Stimulated activated CD4-positive, alpha-beta T cell treated with anti-CD3 and anti-CD28 coated beads, Interleukin-4, amount 100 ng/mL, for 48 hours (primary cell): ENCODE results near the gene OR6V1.
A peak's percentile ranks its signal among the peaks of the same experiment; 100 is the strongest.

Experiments
- DNase-seq, 2 donors: peaks; one replicate each; pipeline ENCODE4 v3.0.0-alpha.2; 2020; ENCODE audit warnings: low read depth in 2 of 2

OR6V1 gene

GRCh38 chr7:143052041-143052440, at the start of gene OR6V1:
TSS of gene OR6V1 (plus strand) at chr7:143052341. CDS start at chr7:143052341, 0 bp downstream.
- no peak for DNase-seq

DNA sequence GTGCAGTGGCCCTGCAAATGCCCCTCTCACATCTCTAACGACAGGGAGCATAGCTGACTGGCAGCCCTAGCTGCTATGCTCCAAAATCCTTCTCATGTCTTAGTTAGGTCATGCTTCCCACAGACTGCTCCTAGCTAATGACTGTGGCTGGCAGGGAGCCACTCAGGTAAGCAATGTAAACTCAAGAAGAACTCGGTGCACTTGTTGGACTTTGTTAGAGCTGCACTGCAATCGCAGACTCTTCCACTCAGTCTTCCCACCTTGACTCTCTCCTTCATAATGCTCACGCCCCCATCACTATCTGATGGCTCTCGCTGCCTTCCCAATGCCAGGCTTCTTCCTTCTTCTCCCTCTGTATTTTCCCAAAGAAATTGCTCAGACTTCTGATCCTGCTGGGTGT, 49.2 kb upstream of the OR6V1 start:
- DNase-seq = no peak

DNA sequence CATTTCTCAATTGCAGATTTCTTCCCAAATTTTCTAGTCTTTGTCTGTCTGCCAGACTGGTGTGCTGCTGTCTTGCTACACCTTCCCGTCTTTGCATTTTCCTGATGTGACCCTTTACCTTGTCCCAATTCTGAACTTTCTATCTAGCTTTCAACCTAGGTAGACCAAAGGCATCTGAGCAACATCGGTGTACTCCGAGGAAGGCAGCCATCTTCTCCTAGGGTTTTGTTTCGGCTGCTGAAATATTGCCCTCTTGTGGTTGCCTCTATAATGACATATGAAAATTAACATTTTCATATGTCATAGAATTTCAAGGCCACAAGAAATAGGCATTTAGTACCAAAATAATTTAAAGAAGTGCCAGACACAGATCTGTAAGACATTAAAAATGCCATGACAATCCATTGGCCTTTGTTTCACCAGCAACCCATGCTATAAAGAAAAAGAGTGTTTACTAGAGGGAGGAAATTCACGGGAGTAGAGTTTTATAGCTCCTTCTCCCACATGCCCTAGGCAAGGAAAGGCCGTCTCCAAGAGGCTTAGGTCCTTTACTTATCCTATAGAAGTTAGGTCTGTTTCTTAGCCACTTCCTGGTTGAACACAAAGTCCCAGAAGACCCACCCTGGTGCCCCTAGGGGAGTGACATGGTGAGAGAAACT, 48.6 kb upstream of the OR6V1 start:
- DNase-seq = peak in 1 of 2 donors; percentile 16

DNA sequence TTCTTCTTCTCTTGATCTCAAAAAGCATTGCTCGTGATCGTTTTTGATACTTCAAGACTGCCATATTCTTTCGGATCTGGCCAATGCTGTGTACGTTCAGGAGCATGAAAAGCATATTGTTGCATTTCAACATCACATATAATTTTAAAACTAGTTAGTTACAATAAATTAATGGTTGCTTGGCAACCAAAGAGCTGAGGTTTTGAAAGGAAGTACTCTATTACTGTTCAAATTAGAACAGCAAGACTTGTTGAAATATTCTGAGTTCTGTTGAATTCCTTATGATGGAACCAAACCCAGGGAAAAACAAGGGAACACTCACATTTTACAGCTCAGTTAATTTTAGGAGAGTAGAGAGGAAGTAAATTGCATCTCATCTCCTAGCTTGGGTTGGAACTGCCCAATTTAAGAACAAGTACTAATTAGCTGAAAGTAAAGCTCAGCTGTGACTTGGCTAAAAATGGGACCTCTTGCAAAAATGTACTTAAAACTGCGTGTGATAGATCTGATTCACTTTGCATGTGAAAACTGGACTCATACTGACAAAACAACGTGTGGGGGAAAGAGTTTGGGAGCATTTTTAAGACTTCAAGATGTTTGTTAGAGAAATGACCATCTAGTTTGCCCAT, 46.4 kb upstream of the OR6V1 start:
- DNase-seq = no peak

DNA sequence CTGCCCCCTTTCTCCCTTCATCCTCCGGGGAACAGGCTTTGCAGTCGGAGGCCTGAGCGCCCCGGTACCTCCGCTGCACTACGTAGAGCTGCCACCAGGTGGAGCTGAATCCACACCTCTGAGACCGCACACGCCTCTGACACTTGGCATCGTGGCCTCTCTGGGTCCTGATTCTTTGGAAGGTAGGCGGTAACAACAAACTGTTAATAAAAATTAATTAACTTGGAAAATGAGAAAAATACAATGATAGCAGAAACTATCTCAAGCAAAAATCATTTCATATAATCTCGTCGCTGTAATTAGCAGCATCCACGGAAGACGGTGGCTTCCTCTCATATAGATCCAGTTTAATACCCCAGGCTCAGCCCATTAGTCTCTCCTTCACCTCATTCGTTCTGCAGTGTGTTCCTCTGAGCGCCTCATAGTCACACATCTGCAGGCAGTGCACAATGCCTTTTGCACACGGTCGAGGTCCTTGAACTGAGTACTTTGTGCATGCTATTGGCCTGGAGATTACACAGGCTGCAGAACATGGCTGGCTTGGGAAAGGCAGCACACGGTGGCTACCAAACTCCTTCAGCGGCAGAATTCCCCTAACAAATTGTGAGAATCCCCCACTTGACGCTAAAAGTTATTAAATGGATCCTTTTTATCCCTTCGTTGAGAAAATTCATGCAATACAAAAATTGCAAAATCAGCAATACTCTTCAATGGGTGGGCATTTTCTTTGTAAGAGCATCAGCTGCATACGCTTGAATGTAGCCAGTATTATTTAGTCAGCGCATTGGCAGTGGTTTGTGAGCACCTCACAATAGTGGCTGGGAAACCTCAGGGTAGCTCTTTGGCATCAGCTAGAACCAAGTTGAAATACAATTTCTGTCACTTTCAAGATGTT, 43.9 kb upstream of the OR6V1 start:
- DNase-seq = peak; percentile 71 to 80

DNA sequence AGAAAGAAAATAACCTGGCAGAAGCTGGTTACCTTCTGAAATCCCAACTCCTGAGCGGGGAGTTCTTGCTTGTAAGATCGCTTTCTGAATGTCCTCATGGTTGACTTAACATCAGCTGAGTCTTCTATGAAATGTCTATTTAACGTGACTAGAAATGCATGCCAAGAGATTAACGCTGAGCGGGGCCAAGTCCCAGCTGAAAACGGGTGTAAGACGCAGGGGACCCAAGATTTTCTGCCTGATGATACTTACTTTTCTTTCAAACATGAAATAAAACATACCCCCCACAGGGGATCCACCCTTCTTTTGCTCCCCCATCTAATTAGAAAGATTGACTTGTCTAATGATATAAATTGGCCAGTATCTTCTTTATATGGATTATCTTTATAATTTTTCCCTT, 40.1 kb upstream of the OR6V1 start:
- DNase-seq = no peak

GRCh38 chr7:143012409-143012808, 39.7 kb upstream of the OR6V1 start:
- DNase-seq = no peak

DNA sequence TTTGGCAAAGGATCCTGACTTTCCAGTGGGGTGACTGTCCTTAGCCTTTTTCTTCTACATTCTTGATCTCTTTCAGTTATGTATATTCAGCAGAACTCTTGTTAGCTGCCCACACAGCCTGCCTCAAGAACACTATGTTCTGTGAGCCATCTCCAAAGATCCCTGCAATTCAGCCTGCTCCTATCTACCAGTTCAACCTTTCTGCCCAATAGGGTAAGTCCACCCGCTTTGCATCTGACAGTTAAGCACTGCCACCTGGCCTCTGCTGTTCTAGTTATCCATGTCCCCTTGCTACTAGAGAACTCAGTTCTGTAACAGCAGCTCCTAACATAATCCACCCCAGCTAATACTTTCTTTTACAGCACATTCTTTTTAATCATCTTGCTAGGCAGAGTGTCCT, 38.7 kb upstream of the OR6V1 start:
- no peak for DNase-seq

DNA sequence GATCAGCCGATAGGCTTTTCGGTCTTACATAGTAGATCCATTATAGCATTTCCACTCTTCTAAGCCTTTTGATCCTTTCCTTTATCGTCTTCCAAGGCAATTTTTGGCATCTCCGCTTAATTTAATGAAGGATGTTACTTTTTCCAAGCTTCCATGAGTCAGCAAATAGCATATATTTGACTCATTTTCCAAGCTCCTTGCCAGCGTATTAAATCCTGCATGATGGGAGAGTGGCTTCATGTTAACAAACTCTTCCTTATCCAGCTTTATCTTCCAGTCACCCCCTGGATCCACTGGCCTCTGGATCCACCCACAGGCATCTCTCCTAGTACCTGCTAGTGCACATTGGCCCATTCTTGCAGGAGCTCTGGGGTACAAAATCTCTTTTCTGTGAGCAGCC, 38.2 kb upstream of the OR6V1 start:
- no peak for DNase-seq

- no peak for DNase-seq
Observed at GRCh38 chr7:143015084-143015483, 37.1 kb upstream of the OR6V1 start.

- DNase-seq = no peak
Observed at GRCh38 chr7:143015926-143016490, 36.1 kb upstream of the OR6V1 start.

GRCh38 chr7:143016996-143017395, 35.1 kb upstream of the OR6V1 start:
- DNase-seq = no peak

GRCh38 chr7:143018931-143019330, 33.2 kb upstream of the OR6V1 start:
- no peak for DNase-seq

GRCh38 chr7:143023047-143023446, 29.1 kb upstream of the OR6V1 start:
- DNase-seq = no peak

GRCh38 chr7:143025371-143025770, 26.8 kb upstream of the OR6V1 start:
- no peak for DNase-seq

GRCh38 chr7:143027032-143027431, 25.1 kb upstream of the OR6V1 start, which contains the start of gene OR9A2:
TSS of gene OR9A2 (minus strand) at chr7:143027132. CDS start at chr7:143027132, 0 bp downstream.
- DNase-seq = no peak

DNA sequence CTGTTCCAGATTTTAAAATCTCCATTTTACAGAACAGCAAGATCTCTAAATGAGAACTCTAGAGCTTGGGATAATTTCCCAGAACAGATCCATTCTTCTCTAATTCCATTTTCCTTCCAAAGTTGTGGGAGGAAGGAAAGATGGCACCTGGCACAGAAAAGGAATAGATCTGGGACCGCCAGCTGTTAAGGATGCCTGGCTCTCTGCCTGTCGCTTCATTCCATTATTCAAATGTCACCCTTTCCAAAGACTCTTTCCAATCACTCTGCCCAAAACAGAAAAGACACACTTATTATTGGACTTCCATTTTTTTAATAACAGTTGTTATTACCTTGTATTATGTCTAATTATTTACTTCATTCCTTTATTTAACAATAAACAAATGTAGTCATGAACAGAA, 24.5 kb upstream of the OR6V1 start:
- DNase-seq = no peak

DNA sequence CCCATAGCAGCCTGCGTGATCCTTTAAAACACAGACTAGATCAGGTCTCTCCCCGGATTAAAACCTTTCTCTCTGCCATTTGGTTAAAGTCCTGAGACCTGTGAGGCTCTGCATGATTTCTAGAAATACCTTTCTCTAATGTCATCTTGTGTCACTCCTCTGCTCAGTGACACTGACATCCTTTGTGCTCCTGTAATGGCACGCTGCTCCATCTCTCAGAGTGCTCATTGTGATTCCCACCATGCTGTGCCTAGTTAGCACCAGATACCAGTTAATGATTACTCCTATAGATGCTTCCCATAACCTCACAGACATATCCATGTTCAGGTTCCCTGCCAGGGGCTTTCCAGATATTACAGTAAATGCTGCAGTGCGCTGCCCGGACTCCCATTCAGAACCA, 13.5 kb upstream of the OR6V1 start:
- DNase-seq = no peak

DNA sequence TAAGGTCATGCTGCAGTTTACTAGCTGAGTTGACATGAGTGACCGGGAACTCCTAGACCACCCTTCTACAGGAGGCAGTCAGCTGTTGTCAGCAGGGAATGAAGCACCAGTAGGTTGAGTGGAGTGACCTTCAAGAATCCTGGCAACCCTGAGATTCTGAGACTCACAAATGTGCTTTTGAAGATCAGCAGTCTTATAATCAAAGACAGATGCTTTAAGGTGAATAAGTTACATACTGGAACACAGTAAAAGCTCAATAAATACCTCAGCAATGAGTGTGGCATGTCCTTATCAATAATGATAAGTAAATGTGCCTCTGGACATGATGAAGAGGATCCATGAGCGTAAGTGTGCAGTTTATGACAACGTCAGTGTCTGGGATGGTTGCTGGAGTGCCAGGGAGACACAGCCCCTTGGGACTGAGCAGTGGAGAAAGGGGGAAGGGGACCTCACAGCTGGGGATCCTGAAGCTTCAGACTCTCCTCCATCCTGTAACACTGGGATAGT, 11.9 kb upstream of the OR6V1 start:
- DNase-seq = no peak

- DNase-seq = no peak
Observed at GRCh38 chr7:143041346-143041745, 10.8 kb upstream of the OR6V1 start.

DNA sequence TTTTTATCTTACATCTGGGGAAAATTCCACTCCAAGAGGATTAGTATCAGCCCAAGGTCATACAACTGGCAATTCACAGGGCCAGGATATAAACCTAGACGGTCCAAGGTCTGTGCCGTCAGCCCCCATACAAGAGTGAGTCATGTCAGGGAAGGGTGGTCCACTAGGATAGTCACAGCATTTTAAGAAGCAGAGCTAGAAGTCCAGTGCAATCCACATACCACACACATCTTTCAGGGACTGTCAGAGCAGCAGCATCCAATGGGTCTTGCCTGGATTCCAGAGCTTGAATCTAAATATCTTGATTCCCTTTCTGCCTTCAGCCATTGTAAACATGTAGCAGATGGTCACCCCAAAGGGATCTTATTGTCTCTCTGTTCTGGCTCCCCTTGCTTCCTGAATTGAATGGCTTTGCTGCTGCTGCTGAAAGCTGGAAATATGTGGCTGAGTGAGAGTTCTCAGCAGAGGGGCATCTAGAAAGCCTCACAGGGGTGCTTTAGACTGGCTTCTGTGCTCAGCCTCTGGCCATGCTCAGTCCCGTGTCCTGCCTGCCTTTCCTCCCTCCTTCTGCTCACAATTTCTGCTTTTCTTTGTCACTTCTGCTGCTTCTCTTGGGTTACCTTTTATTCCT, 9.9 kb upstream of the OR6V1 start:
- no peak for DNase-seq
